ENCODE measurements around the gene CFAP92. TPM values are rescaled to one million over a fixed set of nuclear protein-coding genes. Genes with fewer than 3 reads are reported as not detected.

CFAP92 gene
- total and polyA plus RNA-seq, 2 donors (not counting 3 experiments of a cell fraction or from before 2014, with no cell fraction given): 0.04 to 0.62 TPM

GRCh38 chr3:129025691-129026435, 32.0 kb upstream of the CFAP92 start:
- ChIA-PET POLR2A (no interaction called here), CTCF (interaction anchor here (1.2 to 4.0 kb wide), 7 partner anchors 11 to 220 kb away, joined by 3 to 49 read pairs (median 10); no protein-coding TSS in a partner anchor)
- dilution Hi-C loops (cut with MboI; ENCODE audit: extremely low pct_ligation_motif_present, low sequenced_read_pairs): no loop called here

More at GRCh38 chr3:129025691-129026435, 32.0 kb upstream of the CFAP92 start:
- Histone ChIP-seq H3K4me3 (replicated peaks in 1 of 3; ENCODE audit: insufficient read depth in 1 of 3, low read depth in 1 of 3, low read length in 3 of 3) (no peak overlapping the region), H2AFZ (ENCODE audit: low read depth, low read length) (no peak overlapping the region), H3K4me2 (ENCODE audit: insufficient read depth, low read length) (no peak overlapping the region), H3K9me3 (replicated peaks; ENCODE audit: control insufficient read depth, insufficient read depth, low read length) (no peaks in the 10 kb centered on the region), H3K4me1 (ENCODE audit: control insufficient read depth, extremely low read depth, insufficient read depth, low read length) (peaks cover 10% of the 10 kb centered on the region), H4K20me1 (replicated peaks; ENCODE audit: control insufficient read depth, extremely low read depth, insufficient read depth, low read length) (no peaks in the 10 kb centered on the region), H3K79me2 (ENCODE audit: control insufficient read depth, insufficient read depth, low read length) (no peaks in the 10 kb centered on the region), H3K9ac (replicated peaks; ENCODE audit: extremely low read depth, insufficient read depth, low read length) (no peak overlapping the region), H3K27me3 (ENCODE audit: control insufficient read depth in 2 of 2, insufficient read depth in 2 of 2, low read length in 2 of 2) (no peaks in the 10 kb centered on the region), H3K27ac (ENCODE audit: insufficient read depth, low read depth, low read length) (no peak overlapping the region), H3K9me1 (replicated peaks; ENCODE audit: control insufficient read depth, extremely low read depth, insufficient read depth, low read length) (no peaks in the 10 kb centered on the region), H3K36me3 (ENCODE audit: control insufficient read depth in 2 of 2, extremely low read depth in 1 of 2, insufficient read depth in 2 of 2, low read length in 2 of 2) (no peaks in the 10 kb centered on the region)
- no TSS peak for BruUV-seq (replicated peaks)
- no peak for FAIRE-seq
- no peak for TF ChIP-seq POLR2A (IDR thresholded peaks at IDR 0.05; ENCODE audit: low read depth, low read length)
- TF ChIP-seq, protein P1, sequence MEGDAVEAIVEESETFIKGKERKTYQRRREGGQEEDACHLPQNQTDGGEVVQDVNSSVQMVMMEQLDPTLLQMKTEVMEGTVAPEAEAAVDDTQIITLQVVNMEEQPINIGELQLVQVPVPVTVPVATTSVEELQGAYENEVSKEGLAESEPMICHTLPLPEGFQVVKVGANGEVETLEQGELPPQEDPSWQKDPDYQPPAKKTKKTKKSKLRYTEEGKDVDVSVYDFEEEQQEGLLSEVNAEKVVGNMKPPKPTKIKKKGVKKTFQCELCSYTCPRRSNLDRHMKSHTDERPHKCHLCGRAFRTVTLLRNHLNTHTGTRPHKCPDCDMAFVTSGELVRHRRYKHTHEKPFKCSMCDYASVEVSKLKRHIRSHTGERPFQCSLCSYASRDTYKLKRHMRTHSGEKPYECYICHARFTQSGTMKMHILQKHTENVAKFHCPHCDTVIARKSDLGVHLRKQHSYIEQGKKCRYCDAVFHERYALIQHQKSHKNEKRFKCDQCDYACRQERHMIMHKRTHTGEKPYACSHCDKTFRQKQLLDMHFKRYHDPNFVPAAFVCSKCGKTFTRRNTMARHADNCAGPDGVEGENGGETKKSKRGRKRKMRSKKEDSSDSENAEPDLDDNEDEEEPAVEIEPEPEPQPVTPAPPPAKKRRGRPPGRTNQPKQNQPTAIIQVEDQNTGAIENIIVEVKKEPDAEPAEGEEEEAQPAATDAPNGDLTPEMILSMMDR (IDR thresholded peaks at IDR 0.05; ENCODE audit: extremely low read depth in 1 of 2, insufficient read depth in 1 of 2, low read depth in 1 of 2, low read length in 2 of 2): no peak
- no peak for TF ChIP-seq FOS (IDR thresholded peaks at IDR 0.05; ENCODE audit: borderline replicate concordance, insufficient read depth, low read length)
- no peak for TF ChIP-seq POLR2AphosphoS5 (IDR thresholded peaks at IDR 0.05; ENCODE audit: insufficient read depth, low read depth, low read length)
- no peak for TF ChIP-seq EZH2 (IDR thresholded peaks at IDR 0.05; ENCODE audit: borderline replicate concordance, low read depth, low read length, severe bottlenecking)
- TF ChIP-seq, protein P2, sequence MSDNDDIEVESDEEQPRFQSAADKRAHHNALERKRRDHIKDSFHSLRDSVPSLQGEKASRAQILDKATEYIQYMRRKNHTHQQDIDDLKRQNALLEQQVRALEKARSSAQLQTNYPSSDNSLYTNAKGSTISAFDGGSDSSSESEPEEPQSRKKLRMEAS (IDR thresholded peaks at IDR 0.05; ENCODE audit: insufficient read depth, insufficient read length): no peak
- TF ChIP-seq GATA2 (IDR thresholded peaks at IDR 0.05; ENCODE audit: insufficient read depth, insufficient read length, low read depth, low read length): no peak
- TF ChIP-seq MYC (IDR thresholded peaks at IDR 0.05; ENCODE audit: low read depth, low read length): no peak
- no peak for TF ChIP-seq JUN (IDR thresholded peaks at IDR 0.05; ENCODE audit: borderline replicate concordance, insufficient read depth, insufficient read length, low read depth)
- no peak for DNase-seq (ENCODE audit: low read depth, low spot score)
- intact Hi-C loops (cut with micrococcal nuclease): no loop called here
